HG03039 (cell line): ENCODE data around the gene TAF15.

ENCODE experiments used
- ATAC-seq: cut with Tn5 transposase; IDR thresholded peaks from one replicate; pipeline ENCODE4 v1.9.1; 2021; ENCODE audit warnings: mild to moderate bottlenecking, moderate library complexity; ENCODE audit not compliant: unreplicated experiment

TAF15 gene

GRCh38 chr17:35870906-35871819 is 61.9 kb downstream of the TAF15 start:
- ATAC-seq, result no peak

GRCh38 chr17:35872196-35872980 is 63.1 kb downstream of the TAF15 start:
- no peak for ATAC-seq

- ATAC-seq, result no peak
Measured at GRCh38 chr17:35875072-35875799, 66.0 kb downstream of the TAF15 start.

- ATAC-seq, result no peak
Measured at GRCh38 chr17:35875800-35876139, 66.5 kb downstream of the TAF15 start.

- ATAC-seq, result no peak
Measured at GRCh38 chr17:35876534-35876933, 67.2 kb downstream of the TAF15 start.

GRCh38 chr17:35877345-35878029 is 68.2 kb downstream of the TAF15 start:
- ATAC-seq, result no peak

GRCh38 chr17:35878361-35878760 is 69.1 kb downstream of the TAF15 start:
- no peak for ATAC-seq

GRCh38 chr17:35879773-35880654 is 70.7 kb downstream of the TAF15 start, which contains the start of gene CCL5:
CCL5 (minus strand) TSS chr17:35880360.
- ATAC-seq, result peak; percentile 83

- no peak for ATAC-seq
Measured at GRCh38 chr17:35889241-35889640, 80.0 kb downstream of the TAF15 start.

- ATAC-seq, result no peak
Measured at GRCh38 chr17:35889818-35890773, 80.8 kb downstream of the TAF15 start.

- ATAC-seq, result no peak
Measured at GRCh38 chr17:35890774-35891155, 81.5 kb downstream of the TAF15 start.

- no peak for ATAC-seq
Measured at GRCh38 chr17:35891269-35891668, 82.0 kb downstream of the TAF15 start.

GRCh38 chr17:35892091-35893035 is 83.1 kb downstream of the TAF15 start:
- ATAC-seq, result no peak

- no peak for ATAC-seq
Measured at GRCh38 chr17:35893751-35894150, 84.5 kb downstream of the TAF15 start.

GRCh38 chr17:35894206-35894605 is 84.9 kb downstream of the TAF15 start:
- ATAC-seq, result no peak

GRCh38 chr17:35895636-35896587 is 86.6 kb downstream of the TAF15 start:
- ATAC-seq, result no peak
